K562 (cell line): ENCODE measurements around the gene SUCO. TPM values are rescaled to one million over a fixed set of nuclear protein-coding genes. Genes with fewer than 3 reads are reported as not detected.

Source experiments
- ATAC-seq: fragments of 200-7000 bp; cut with Tn5 transposase; 3 replicates; pipeline ENCODE4 v1.9.1; 2020; ENCODE audit warnings: moderate library complexity
- BruUV-seq: library from RNA; stranded (reverse); fragments of 400-500 nt; replicated peaks from 2 replicates; lab custom pipeline; 2021; lab: Mats Ljungman, UMichigan
- CTCF ChIA-PET: fragments of 300-600 bp; formaldehyde crosslinking; extraction: SDS; loops from one replicate; lab custom pipeline; 2021; ENCODE audit warnings: low intra/inter-chr PET ratio; lab: Yijun Ruan, JAX
- POLR2A ChIA-PET: fragments of 300-600, 350-650 bp; sonication (Branson Sonifier 250); formaldehyde crosslinking; extraction: SDS; loops from one replicate; lab custom pipeline; 2021; ENCODE audit warnings: antibody characterized with exemption, inconsistent platforms; lab: Yijun Ruan, JAX
- DNase-seq, 4 experiments: peaks; one replicate each; pipeline versions ENCODE4 v3.0.0 to v3.0.0-alpha.2; 2011 to 2018; ENCODE audit warnings: low spot score in 3 of 4, mixed read lengths in 3 of 4; ENCODE audit errors: extremely low read depth in 1 of 4
- FAIRE-seq: peaks from 2 replicates; lab custom pipeline; 2011; peaks lifted over from hg19 to GRCh38; lab: Jason Lieb, UNC
- H2AFZ ChIP-seq: 2 replicates; pipeline ENCODE4 v1.6.0; 2011; ENCODE audit warnings: low read depth, low read length, control low read depth, inconsistent platforms
- H3K27ac ChIP-seq: fragments of 200-600 bp; 3 replicates; pipeline ENCODE4 v1.8.0; 2011; ENCODE audit warnings: low read depth, mild to moderate bottlenecking, control low read depth, inconsistent platforms, low read length, moderate library complexity, mixed read lengths; ENCODE audit errors: extremely low read depth
- H3K27me3 ChIP-seq, 2 experiments: fragments of 300-600 bp in 1 of 2; 2 replicates in 1 of 2; 3 replicates in 1 of 2; pipeline versions ENCODE4 v1.6.0 to v1.8.0; 2011; ENCODE audit warnings: inconsistent platforms in 2 of 2, low read length in 2 of 2, mild to moderate bottlenecking in 1 of 2, mixed read lengths in 1 of 2, moderate library complexity in 1 of 2; ENCODE audit not compliant: control insufficient read depth in 2 of 2, insufficient read depth in 2 of 2
- H3K36me3 ChIP-seq: fragments of 300-600 bp; 3 replicates; pipeline ENCODE4 v1.8.0; 2011; ENCODE audit warnings: mild to moderate bottlenecking, low read length, inconsistent platforms; ENCODE audit not compliant: control insufficient read depth, insufficient read depth
- H3K4me1 ChIP-seq, 2 experiments: fragments of 200-600 bp in 1 of 2; replicated peaks in 1 of 2; 2 replicates in 1 of 2; 3 replicates in 1 of 2; pipeline versions ENCODE4 v1.5.1 to v1.8.0; 2011; ENCODE audit warnings: inconsistent platforms in 2 of 2, low read length in 2 of 2, mild to moderate bottlenecking in 1 of 2, mixed read lengths in 1 of 2, moderate library complexity in 1 of 2; ENCODE audit not compliant: control insufficient read depth in 2 of 2, insufficient read depth in 2 of 2
- H3K4me2 ChIP-seq: 2 replicates; pipeline ENCODE4 v1.6.1; 2011; ENCODE audit warnings: low read length, control low read depth, inconsistent platforms, mixed read lengths; ENCODE audit not compliant: insufficient read depth
- H3K4me3 ChIP-seq: fragments of 200-600 bp; sonication (generic), shearing (Covaris generic); 2 replicates; pipeline ENCODE4 v1.5.1; 2016; ENCODE audit warnings: control low read depth, inconsistent platforms
- H3K79me2 ChIP-seq: fragments of 200-600 bp; 3 replicates; pipeline ENCODE4 v1.8.0; 2011; ENCODE audit warnings: low read length, inconsistent platforms; ENCODE audit not compliant: control insufficient read depth, insufficient read depth
- H3K9ac ChIP-seq, 2 experiments: 2 replicates each; pipeline versions ENCODE4 v1.6.0 to v1.6.1; 2011; ENCODE audit warnings: low read depth in 2 of 2, low read length in 2 of 2, control low read depth in 1 of 2, inconsistent platforms in 1 of 2, mild to moderate bottlenecking in 1 of 2, mixed read lengths in 1 of 2; ENCODE audit not compliant: insufficient read depth in 1 of 2
- H3K9me1 ChIP-seq: one replicate; pipeline ENCODE4 v1.6.0; 2011; ENCODE audit warnings: inconsistent platforms, mild to moderate bottlenecking, low read length, moderate library complexity; ENCODE audit not compliant: control insufficient read depth, insufficient read depth
- H3K9me3 ChIP-seq: replicated peaks from 2 replicates; pipeline ENCODE4 v1.5.1; 2011; ENCODE audit warnings: low read depth, low read length, inconsistent platforms; ENCODE audit not compliant: control insufficient read depth, insufficient read depth
- H4K20me1 ChIP-seq: replicated peaks from 2 replicates; pipeline ENCODE4 v1.6.1; 2011; ENCODE audit warnings: low read length, inconsistent platforms, mixed read lengths; ENCODE audit not compliant: control insufficient read depth, insufficient read depth
- CEBPB ChIP-seq: fragments of 450-650 bp; IDR thresholded peaks from 2 replicates; pipeline ENCODE4 v1.6.1; 2016; ENCODE audit warnings: missing genetic modification characterization, missing compliant biosample characterization
- GATA2 ChIP-seq: sonication (generic); formaldehyde crosslinking; IDR thresholded peaks from 2 replicates; pipeline ENCODE4 v1.4.0; 2020; ENCODE audit warnings: mild to moderate bottlenecking, missing genetic modification reagents
- GTF2A2 ChIP-seq: IDR thresholded peaks from 2 replicates; pipeline ENCODE4 v1.6.1; 2016; ENCODE audit warnings: mild to moderate bottlenecking, missing genetic modification characterization, missing compliant biosample characterization
- KAT7 ChIP-seq: sonication (generic); formaldehyde crosslinking; IDR thresholded peaks from 2 replicates; pipeline ENCODE4 v1.8.0; 2022; ENCODE audit warnings: missing genetic modification reagents, mild to moderate bottlenecking, borderline replicate concordance
- MBD2 ChIP-seq: sonication (generic); IDR thresholded peaks from 2 replicates; pipeline ENCODE4 v1.6.1; 2016; ENCODE audit warnings: low read depth, borderline replicate concordance
- NFE2L1 ChIP-seq: fragments of 450-650 bp; IDR thresholded peaks from 2 replicates; pipeline ENCODE4 v1.6.1; 2016; ENCODE audit warnings: missing genetic modification characterization, low read depth, mild to moderate bottlenecking, missing compliant biosample characterization, moderate library complexity, borderline replicate concordance
- U2AF1 ChIP-seq: fragments of 200-400 bp; formaldehyde crosslinking; optimal IDR thresholded peaks from 2 replicates; pipeline ENCODE3; 2017; ENCODE audit warnings: mild to moderate bottlenecking, low read depth, low read length, moderate library complexity
- ZNF232 ChIP-seq: sonication (generic); formaldehyde crosslinking; IDR thresholded peaks from 2 replicates; pipeline ENCODE4 v1.8.0; 2022; ENCODE audit warnings: mild to moderate bottlenecking, missing genetic modification reagents
- ZNF696 ChIP-seq: fragments of 250-450 bp; sonication (Bioruptor Pico); conservative IDR thresholded peaks from 2 replicates; pipeline ENCODE4 v1.4.0; 2020; ENCODE audit warnings: mild to moderate bottlenecking, moderate library complexity
- WGBS: fragments of 100-300 bp; shearing (Covaris generic); methylation state at CpG from one replicate; pipeline ENCODE4 v1.1.6; 2016; ENCODE audit warnings: low coverage, mixed read lengths; ENCODE audit not compliant: insufficient coverage; ENCODE audit errors: missing lambda C conversion rate; 5-methylcytosine and 5-hydroxymethylcytosine counted together
- in situ Hi-C: fragments of 300-500 bp; cut with MboI; formaldehyde crosslinking; loops from 4 replicates; pipeline ENCODE4 v1.15.0; 2018; ENCODE audit warnings: inconsistent platforms, mixed read lengths
- intact Hi-C: fragments of 100-400 bp; cut with micrococcal nuclease; formaldehyde crosslinking; loops from 2 replicates; pipeline ENCODE4 v1.14.2; 2022
- polyA plus RNA-seq, 8 experiments: library from polyadenylated mRNA; depleted of rRNA in 4 of 8; stranded (reverse) in 5 of 8; unstranded in 3 of 8; fragments of >200 nt; fragmentation: Nextera tagmentation in 2 of 8; fragmentation: Illumina TruSeq in 1 of 8; extraction: Ambion mirVana in 2 of 8; extraction: Trizol in 1 of 8; gene quantifications; 2 replicates each; pipeline versions ENCODE4 v1.2.1 to v1.2.3, GENCODE V29; 2011 to 2014; ENCODE audit warnings: inconsistent platforms in 1 of 8, missing spikeins in 1 of 8
- total RNA-seq, 7 experiments: library from RNA; depleted of rRNA in 6 of 7; stranded (reverse); fragments of >200 nt in 6 of 7; fragmentation: Illumina TruSeq in 2 of 7; extraction: Trizol in 2 of 7; gene quantifications; 2 replicates each; pipeline versions ENCODE4 v1.2.1 to v1.2.3, GENCODE V29; 2011 to 2021; ENCODE audit warnings: low replicate concordance in 1 of 7
- TF ChIP-seq, protein P1 (sequence below): fragments of 150-350 bp; IDR thresholded peaks from 2 replicates; pipeline ENCODE4 v1.6.1; 2014; ENCODE audit warnings: low read depth, mild to moderate bottlenecking, low read length, borderline replicate concordance
- TF ChIP-seq, protein P2 (sequence below): fragments of 450-650 bp; IDR thresholded peaks from 2 replicates; pipeline ENCODE4 v1.6.1; 2017; ENCODE audit warnings: mild to moderate bottlenecking, moderate library complexity
- TF ChIP-seq, protein P3 (sequence below): sonication (generic); formaldehyde crosslinking; IDR thresholded peaks from 2 replicates; pipeline ENCODE4 v1.8.0; 2022; ENCODE audit warnings: mild to moderate bottlenecking, missing genetic modification reagents

SUCO gene
- total and polyA plus RNA-seq, 9 of the 15 experiments (the other 6 are each of a cell fraction or from before 2014, with no cell fraction given): 2.5 to 20.6 (median 14.3) TPM

DNA sequence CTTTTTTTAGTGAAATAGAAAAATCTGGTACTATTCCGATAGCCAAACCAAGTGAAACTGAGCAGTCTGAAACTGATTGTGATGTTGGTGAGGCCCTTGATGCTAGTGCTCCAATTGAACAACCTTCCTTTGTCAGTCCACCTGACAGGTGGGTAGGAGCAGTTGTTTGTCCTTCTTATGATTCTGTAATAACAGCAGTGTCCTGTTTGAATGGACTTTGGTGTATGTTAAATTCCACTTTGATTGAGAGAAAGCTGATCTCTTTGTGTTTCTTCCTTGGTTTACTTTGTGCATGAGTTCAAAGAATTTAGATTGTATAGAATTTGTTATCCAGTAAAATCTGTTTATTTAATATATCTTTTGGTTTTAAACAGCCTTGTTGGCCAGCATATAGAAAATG lies 24.3 kb downstream of the SUCO start:
- Histone ChIP-seq H3K27ac (no peak overlapping the region), H3K79me2 (peaks cover 6% of the 10 kb centered on the region; the same call in 2 of the 3 replicates), H2AFZ (no peak overlapping the region), H3K9ac (no peak overlapping the region), H3K4me1 (no peaks in the 10 kb centered on the region), H4K20me1 (no peaks in the 10 kb centered on the region), H3K27me3 (no peaks in the 10 kb centered on the region), H3K9me3 (no peaks in the 10 kb centered on the region), H3K9me1 (no peaks in the 10 kb centered on the region), H3K36me3 (peaks cover 50% of the 10 kb centered on the region; the same call in 1 of the 3 replicates), H3K4me3 (no peak overlapping the region), H3K4me2 (no peak overlapping the region)
- intact Hi-C loops (no loop called here), in situ Hi-C loops (no loop called here)
- ATAC-seq (no peak), FAIRE-seq (no peak)
- POLR2A ChIA-PET: interaction anchor here (1.3 kb wide), 1 partner anchor 18 kb away, joined by 3 read pairs; no protein-coding TSS in a partner anchor
- BruUV-seq: no TSS peak
- WGBS: 96% methylated on average over 1 of the region's 1 CpG
- CTCF ChIA-PET: no interaction called here
- TF ChIP-seq ZNF696 (CRISPR knock-in tag) (no peak), NFE2L1 (tag) (no peak), ZNF232 (CRISPR knock-in tag) (no peak), CEBPB (tag) (no peak), GTF2A2 (tag) (no peak), MBD2 (no peak), U2AF1 (no peak), GATA2 (CRISPR knock-in tag) (no peak), KAT7 (CRISPR knock-in tag) (no peak)
- TF ChIP-seq, protein P1, sequence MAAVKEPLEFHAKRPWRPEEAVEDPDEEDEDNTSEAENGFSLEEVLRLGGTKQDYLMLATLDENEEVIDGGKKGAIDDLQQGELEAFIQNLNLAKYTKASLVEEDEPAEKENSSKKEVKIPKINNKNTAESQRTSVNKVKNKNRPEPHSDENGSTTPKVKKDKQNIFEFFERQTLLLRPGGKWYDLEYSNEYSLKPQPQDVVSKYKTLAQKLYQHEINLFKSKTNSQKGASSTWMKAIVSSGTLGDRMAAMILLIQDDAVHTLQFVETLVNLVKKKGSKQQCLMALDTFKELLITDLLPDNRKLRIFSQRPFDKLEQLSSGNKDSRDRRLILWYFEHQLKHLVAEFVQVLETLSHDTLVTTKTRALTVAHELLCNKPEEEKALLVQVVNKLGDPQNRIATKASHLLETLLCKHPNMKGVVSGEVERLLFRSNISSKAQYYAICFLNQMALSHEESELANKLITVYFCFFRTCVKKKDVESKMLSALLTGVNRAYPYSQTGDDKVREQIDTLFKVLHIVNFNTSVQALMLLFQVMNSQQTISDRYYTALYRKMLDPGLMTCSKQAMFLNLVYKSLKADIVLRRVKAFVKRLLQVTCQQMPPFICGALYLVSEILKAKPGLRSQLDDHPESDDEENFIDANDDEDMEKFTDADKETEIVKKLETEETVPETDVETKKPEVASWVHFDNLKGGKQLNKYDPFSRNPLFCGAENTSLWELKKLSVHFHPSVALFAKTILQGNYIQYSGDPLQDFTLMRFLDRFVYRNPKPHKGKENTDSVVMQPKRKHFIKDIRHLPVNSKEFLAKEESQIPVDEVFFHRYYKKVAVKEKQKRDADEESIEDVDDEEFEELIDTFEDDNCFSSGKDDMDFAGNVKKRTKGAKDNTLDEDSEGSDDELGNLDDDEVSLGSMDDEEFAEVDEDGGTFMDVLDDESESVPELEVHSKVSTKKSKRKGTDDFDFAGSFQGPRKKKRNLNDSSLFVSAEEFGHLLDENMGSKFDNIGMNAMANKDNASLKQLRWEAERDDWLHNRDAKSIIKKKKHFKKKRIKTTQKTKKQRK: no peak
- TF ChIP-seq, protein P2, sequence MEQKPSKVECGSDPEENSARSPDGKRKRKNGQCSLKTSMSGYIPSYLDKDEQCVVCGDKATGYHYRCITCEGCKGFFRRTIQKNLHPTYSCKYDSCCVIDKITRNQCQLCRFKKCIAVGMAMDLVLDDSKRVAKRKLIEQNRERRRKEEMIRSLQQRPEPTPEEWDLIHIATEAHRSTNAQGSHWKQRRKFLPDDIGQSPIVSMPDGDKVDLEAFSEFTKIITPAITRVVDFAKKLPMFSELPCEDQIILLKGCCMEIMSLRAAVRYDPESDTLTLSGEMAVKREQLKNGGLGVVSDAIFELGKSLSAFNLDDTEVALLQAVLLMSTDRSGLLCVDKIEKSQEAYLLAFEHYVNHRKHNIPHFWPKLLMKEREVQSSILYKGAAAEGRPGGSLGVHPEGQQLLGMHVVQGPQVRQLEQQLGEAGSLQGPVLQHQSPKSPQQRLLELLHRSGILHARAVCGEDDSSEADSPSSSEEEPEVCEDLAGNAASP: no peak
- TF ChIP-seq, protein P3, sequence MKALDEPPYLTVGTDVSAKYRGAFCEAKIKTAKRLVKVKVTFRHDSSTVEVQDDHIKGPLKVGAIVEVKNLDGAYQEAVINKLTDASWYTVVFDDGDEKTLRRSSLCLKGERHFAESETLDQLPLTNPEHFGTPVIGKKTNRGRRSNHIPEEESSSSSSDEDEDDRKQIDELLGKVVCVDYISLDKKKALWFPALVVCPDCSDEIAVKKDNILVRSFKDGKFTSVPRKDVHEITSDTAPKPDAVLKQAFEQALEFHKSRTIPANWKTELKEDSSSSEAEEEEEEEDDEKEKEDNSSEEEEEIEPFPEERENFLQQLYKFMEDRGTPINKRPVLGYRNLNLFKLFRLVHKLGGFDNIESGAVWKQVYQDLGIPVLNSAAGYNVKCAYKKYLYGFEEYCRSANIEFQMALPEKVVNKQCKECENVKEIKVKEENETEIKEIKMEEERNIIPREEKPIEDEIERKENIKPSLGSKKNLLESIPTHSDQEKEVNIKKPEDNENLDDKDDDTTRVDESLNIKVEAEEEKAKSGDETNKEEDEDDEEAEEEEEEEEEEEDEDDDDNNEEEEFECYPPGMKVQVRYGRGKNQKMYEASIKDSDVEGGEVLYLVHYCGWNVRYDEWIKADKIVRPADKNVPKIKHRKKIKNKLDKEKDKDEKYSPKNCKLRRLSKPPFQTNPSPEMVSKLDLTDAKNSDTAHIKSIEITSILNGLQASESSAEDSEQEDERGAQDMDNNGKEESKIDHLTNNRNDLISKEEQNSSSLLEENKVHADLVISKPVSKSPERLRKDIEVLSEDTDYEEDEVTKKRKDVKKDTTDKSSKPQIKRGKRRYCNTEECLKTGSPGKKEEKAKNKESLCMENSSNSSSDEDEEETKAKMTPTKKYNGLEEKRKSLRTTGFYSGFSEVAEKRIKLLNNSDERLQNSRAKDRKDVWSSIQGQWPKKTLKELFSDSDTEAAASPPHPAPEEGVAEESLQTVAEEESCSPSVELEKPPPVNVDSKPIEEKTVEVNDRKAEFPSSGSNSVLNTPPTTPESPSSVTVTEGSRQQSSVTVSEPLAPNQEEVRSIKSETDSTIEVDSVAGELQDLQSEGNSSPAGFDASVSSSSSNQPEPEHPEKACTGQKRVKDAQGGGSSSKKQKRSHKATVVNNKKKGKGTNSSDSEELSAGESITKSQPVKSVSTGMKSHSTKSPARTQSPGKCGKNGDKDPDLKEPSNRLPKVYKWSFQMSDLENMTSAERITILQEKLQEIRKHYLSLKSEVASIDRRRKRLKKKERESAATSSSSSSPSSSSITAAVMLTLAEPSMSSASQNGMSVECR (CRISPR knock-in tag): no peak
- TF ChIP-seq, all 486 proteins: peak for 0
- no peak for DNase-seq
